Spleen (tissue), 11 donors: ENCODE data around the gene GLRX. TPM values are rescaled to one million over a fixed set of nuclear protein-coding genes. Genes with fewer than 3 reads are reported as not detected.

Experiments used
- DNase-seq: peaks from one replicate; pipeline ENCODE4 v3.0.0-alpha.2; 2020
- H3K27ac ChIP-seq, 8 donors: fragments of 200-600 bp; sonication (generic) in 7 of 8; 1 replicate in 4 of 8; 2 replicates in 4 of 8; pipeline versions ENCODE4 v1.5.0 to v1.8.0; 2016 to 2021; ENCODE audit warnings: inconsistent platforms in 4 of 8, mild to moderate bottlenecking in 4 of 8, moderate library complexity in 1 of 8
- H3K27me3 ChIP-seq, 7 donors: fragments of 200-600 bp; sonication (generic) in 6 of 7; replicated peaks in 1 of 7; 1 replicate in 4 of 7; 2 replicates in 3 of 7; pipeline versions ENCODE4 v1.5.0 to v1.8.0; 2016 to 2021; ENCODE audit warnings: inconsistent platforms in 3 of 7, mild to moderate bottlenecking in 1 of 7
- H3K36me3 ChIP-seq, 6 donors: fragments of 200-600 bp; sonication (generic) in 5 of 6; 1 replicate in 4 of 6; 2 replicates in 2 of 6; pipeline versions ENCODE4 v1.5.0 to v1.8.0; 2016 to 2021; ENCODE audit warnings: inconsistent platforms in 2 of 6
- H3K4me1 ChIP-seq, 6 donors: fragments of 200-600 bp; sonication (generic) in 5 of 6; 1 replicate in 3 of 6; 2 replicates in 3 of 6; pipeline versions ENCODE4 v1.5.0 to v1.8.0; 2016 to 2021; ENCODE audit warnings: inconsistent platforms in 3 of 6
- H3K4me3 ChIP-seq, 8 donors: fragments of 200-600 bp; sonication (generic) in 7 of 8; 1 replicate in 4 of 8; 2 replicates in 4 of 8; pipeline versions ENCODE4 v1.5.0 to v1.8.0; 2016 to 2021; ENCODE audit warnings: inconsistent platforms in 4 of 8, mild to moderate bottlenecking in 4 of 8, moderate library complexity in 2 of 8
- H3K9me3 ChIP-seq, 8 donors: fragments of 200-600 bp; sonication (generic) in 7 of 8; 1 replicate in 4 of 8; 2 replicates in 4 of 8; pipeline versions ENCODE4 v1.5.0 to v1.8.0; 2016 to 2021; ENCODE audit warnings: inconsistent platforms in 4 of 8
- POLR2A ChIP-seq, 3 donors: fragments of 450-650 bp; IDR thresholded peaks; one replicate each; pipeline ENCODE4 v1.5.1; 2017; ENCODE audit warnings: antibody characterized with exemption in 3 of 3, mild to moderate bottlenecking in 1 of 3
- POLR2AphosphoS5 ChIP-seq, 3 donors: sonication (generic); formaldehyde crosslinking; IDR thresholded peaks; one replicate each; pipeline ENCODE4 v1.5.1; 2017; ENCODE audit warnings: antibody characterized with exemption in 3 of 3
- WGBS, 5 donors: extraction: QIAGEN DNeasy Blood & Tissue Kit in 3 of 5; methylation state at CpG; one replicate each; pipeline versions ENCODE4 v1.1.5 to v1.1.7; 2013 to 2018; 5-methylcytosine and 5-hydroxymethylcytosine counted together
- intact Hi-C: fragments of 100-400 bp; cut with DNase I; formaldehyde crosslinking; loops from one replicate; pipeline ENCODE4 v1.15.0; 2023; ENCODE audit warnings: low total_unique reads
- polyA plus RNA-seq, 3 donors: library from polyadenylated mRNA; stranded (reverse); fragments of 200-250 nt; gene quantifications; one replicate each; pipeline ENCODE4 v1.2.1, GENCODE V29; 2013
- total RNA-seq, 7 donors: library from RNA; depleted of rRNA in 3 of 7; stranded (reverse); fragments of >200 nt in 3 of 7; fragmentation: NEBNext Ultra II Directional in 4 of 7; extraction: Animal tissue kit (Norgen Biotek cat#: 25700) in 4 of 7; gene quantifications; one replicate each; pipeline versions ENCODE4 v1.1.0 to v1.2.1, GENCODE V29; 2016 to 2021
- TF ChIP-seq, protein P1 (sequence below), 11 experiments: fragments of 200-600 bp in 7 of 11; fragments of 450-650 bp in 4 of 11; sonication (generic) in 4 of 11; IDR thresholded peaks in 8 of 11; conservative IDR thresholded peaks in 3 of 11; 1 replicate in 7 of 11; 2 replicates in 4 of 11; pipeline versions ENCODE4 v1.4.0 to v1.8.0; 2016 to 2021; ENCODE audit warnings: antibody characterized with exemption in 11 of 11, inconsistent platforms in 4 of 11, mild to moderate bottlenecking in 1 of 11
- donor health status: healthy with polysubstance abuse.
- donor health status: DM: no; HTN: no; CAD: no; lungs with moderate emphysema.
- donor health status: DM: no; HTN: no; CAD: no.
- donor health status: Bipolar disorder and iron deficiency.
- donor health status: healthy.
- donor health status: DM: no; HTN: no; CAD: no.
- donor health status: DM: yes; HTN: yes; CAD: no.

Gene GLRX
- total and polyA plus RNA-seq, 10 donors = 59.3 to 149 (median 88.2) TPM

DNA sequence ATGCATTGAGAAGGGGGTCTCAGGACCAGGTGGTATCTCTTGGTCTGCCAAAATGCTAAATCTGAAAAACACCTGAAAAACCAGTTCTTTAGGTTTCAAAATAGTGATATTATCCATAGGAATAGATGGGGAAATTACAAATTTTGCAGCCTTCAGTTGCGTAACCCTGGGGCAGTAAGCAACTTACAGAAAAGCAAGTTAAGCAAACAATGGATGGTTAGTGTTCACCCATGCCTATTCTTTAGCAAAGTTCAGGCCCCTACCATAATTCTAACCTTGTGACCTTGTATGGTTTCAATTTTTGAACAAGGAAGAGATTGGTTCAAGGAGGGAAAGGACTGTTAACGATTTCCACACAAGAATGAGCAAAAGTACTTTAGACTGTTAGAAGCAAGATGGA, 24.5 kb downstream of the GLRX start:
- 80 to 93% (median 91%) methylated on average over 2 of the region's 2 CpGs for WGBS, 5 donors
- Histone ChIP-seq H3K27ac (no peak overlapping the region), H3K4me1 (peaks cover 0 to 6% (median 0%) of the 10 kb centered on the region in 6 donors), H3K4me3 (no peak overlapping the region), H3K27me3 (no peaks in the 10 kb centered on the region), H3K36me3 (peaks cover 0 to 30% (median 0%) of the 10 kb centered on the region in 6 donors), H3K9me3 (no peaks in the 10 kb centered on the region)
- no peak for DNase-seq
- TF ChIP-seq, protein P1, sequence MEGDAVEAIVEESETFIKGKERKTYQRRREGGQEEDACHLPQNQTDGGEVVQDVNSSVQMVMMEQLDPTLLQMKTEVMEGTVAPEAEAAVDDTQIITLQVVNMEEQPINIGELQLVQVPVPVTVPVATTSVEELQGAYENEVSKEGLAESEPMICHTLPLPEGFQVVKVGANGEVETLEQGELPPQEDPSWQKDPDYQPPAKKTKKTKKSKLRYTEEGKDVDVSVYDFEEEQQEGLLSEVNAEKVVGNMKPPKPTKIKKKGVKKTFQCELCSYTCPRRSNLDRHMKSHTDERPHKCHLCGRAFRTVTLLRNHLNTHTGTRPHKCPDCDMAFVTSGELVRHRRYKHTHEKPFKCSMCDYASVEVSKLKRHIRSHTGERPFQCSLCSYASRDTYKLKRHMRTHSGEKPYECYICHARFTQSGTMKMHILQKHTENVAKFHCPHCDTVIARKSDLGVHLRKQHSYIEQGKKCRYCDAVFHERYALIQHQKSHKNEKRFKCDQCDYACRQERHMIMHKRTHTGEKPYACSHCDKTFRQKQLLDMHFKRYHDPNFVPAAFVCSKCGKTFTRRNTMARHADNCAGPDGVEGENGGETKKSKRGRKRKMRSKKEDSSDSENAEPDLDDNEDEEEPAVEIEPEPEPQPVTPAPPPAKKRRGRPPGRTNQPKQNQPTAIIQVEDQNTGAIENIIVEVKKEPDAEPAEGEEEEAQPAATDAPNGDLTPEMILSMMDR (IDR thresholded peaks at IDR 0.05 in 8 of 11, conservative IDR thresholded peaks at IDR 0.05 in 3 of 11) = no peak
- TF ChIP-seq POLR2AphosphoS5 (IDR thresholded peaks at IDR 0.05) (no peak), POLR2A (IDR thresholded peaks at IDR 0.05) (no peak)
- intact Hi-C loops = no loop called here

DNA sequence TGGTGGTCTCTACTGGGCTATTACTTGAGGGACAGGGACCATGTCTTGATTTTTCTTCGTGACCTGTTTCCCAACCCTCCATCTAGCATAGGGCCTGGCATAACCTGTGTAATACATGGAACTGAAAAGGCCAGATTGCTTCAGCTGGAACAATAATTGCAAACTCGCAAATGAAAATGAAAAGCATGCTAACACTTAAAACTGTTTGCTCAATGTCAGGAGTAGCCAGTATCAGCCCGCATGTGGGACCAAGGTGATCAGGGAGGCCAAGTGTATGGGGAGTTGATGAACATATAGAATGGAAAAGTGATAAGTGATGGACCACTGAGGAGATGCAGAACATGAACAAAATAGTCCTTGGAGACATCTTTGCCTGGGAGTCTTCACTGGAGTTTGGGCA, 25.2 kb downstream of the GLRX start:
- no peak for DNase-seq
- Histone ChIP-seq H3K4me3 (no peak overlapping the region), H3K27me3 (no peaks in the 10 kb centered on the region), H3K9me3 (no peaks in the 10 kb centered on the region), H3K27ac (no peak overlapping the region), H3K4me1 (peaks cover 0 to 6% (median 0%) of the 10 kb centered on the region in 6 donors), H3K36me3 (peaks cover 0 to 33% (median 0%) of the 10 kb centered on the region in 6 donors)
- WGBS, 5 donors = 90 to 98% (median 94%) methylated on average over 3 of the region's 3 CpGs
- intact Hi-C loops = no loop called here
- TF ChIP-seq POLR2A (IDR thresholded peaks at IDR 0.05) (no peak), POLR2AphosphoS5 (IDR thresholded peaks at IDR 0.05) (no peak)
- TF ChIP-seq, protein P1 (IDR thresholded peaks at IDR 0.05 in 8 of 11, conservative IDR thresholded peaks at IDR 0.05 in 3 of 11) = no peak

DNA sequence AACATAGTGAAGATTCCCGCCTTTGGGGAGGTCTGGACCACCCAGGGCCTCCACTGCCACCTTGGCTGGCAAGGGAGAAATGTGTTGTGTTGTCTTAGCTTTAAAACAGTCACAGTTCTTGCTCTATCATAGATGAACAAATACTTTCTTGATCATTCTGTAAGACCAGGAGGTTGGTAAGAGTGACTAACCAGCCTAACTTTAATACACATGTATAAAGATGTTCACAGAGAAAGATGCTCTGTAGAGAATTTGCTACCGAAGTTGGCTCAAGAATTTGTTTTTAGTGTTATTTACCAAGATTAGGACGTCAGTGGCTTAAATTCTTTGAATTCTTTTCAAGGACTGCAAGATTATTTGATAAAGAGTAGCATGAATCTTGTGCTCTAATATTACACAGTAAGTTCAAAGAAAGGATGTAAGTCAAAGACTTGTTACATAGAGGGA, 28.4 kb downstream of the GLRX start:
- Histone ChIP-seq H3K27ac (no peak overlapping the region), H3K4me3 (no peak overlapping the region), H3K27me3 (no peaks in the 10 kb centered on the region), H3K4me1 (peaks cover 0 to 6% (median 0%) of the 10 kb centered on the region in 6 donors), H3K36me3 (peaks cover 0 to 64% (median 3%) of the 10 kb centered on the region in 6 donors), H3K9me3 (no peaks in the 10 kb centered on the region)
- WGBS, 5 donors = 79 to 88% (median 83%) methylated on average over 3 of the region's 3 CpGs
- no peak for DNase-seq
- TF ChIP-seq, protein P1 (IDR thresholded peaks at IDR 0.05 in 8 of 11, conservative IDR thresholded peaks at IDR 0.05 in 3 of 11) = no peak
- TF ChIP-seq POLR2A (IDR thresholded peaks at IDR 0.05) = no peak
- no peak for TF ChIP-seq POLR2AphosphoS5 (IDR thresholded peaks at IDR 0.05)
- intact Hi-C loops = no loop called here

DNA sequence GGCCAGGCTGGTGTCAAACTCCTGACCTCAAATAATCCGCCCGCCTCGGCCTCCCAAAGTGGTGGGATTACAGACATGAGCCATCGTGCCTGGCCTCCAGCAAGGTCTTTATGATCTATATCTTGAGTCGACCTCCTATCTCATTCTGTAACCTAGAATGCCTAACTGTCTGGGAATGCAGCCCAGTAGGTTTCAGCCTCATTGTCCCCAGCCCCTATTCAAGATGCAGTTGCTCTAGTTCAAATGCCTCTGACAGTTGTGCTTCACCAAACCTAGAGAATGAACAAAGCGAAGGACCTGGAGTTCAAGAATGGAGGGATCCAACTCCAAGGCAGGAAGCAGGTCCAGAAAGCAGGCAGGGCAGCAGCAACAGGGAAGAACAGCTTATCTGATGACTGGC, 30.8 kb downstream of the GLRX start:
- Histone ChIP-seq H3K27me3 (no peaks in the 10 kb centered on the region), H3K9me3 (no peaks in the 10 kb centered on the region), H3K27ac (no peak overlapping the region), H3K4me3 (no peak overlapping the region), H3K36me3 (peaks cover 0 to 72% (median 4%) of the 10 kb centered on the region in 6 donors), H3K4me1 (peaks cover 0 to 5% (median 0%) of the 10 kb centered on the region in 6 donors)
- WGBS, 5 donors = 93 to 97% (median 94%) methylated on average over 6 of the region's 6 CpGs
- TF ChIP-seq POLR2A (IDR thresholded peaks at IDR 0.05) = no peak
- no peak for DNase-seq
- intact Hi-C loops = no loop called here

DNA sequence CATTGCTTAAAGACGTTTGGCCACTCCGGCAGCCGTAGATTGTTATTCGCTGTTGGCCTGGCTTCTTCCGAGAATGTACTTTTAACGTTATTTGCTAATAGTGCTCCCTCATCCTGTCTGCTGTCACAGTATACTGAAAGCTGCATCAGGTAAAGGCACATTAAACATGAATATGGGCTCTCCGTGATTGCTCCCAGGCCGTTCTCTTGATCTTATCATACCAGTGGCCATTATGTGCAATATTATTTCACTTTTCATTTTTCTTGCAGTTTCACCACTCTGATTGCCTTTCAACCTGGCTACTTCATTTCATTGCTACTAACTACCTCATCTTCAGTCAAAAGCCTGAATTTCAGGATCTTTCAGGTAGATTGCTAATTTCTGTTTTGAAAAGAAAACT, 34.0 kb downstream of the GLRX start:
- intact Hi-C loops = no loop called here
- peaks cover 0 to 5% (median 0%) of the 10 kb centered on the region in 6 donors for H3K4me1 ChIP-seq
- H3K27ac ChIP-seq = no peak overlapping the region
- WGBS, 5 donors = 94 to 98% (median 96%) methylated on average over 8 of the region's 8 CpGs
- no peak for DNase-seq
- H3K9me3 ChIP-seq = no peaks in the 10 kb centered on the region
- no peak for TF ChIP-seq POLR2AphosphoS5 (IDR thresholded peaks at IDR 0.05)
- TF ChIP-seq, protein P1 (IDR thresholded peaks at IDR 0.05 in 8 of 11, conservative IDR thresholded peaks at IDR 0.05 in 3 of 11) = no peak
- TF ChIP-seq POLR2A (IDR thresholded peaks at IDR 0.05) = no peak
- no peak overlapping the region for H3K4me3 ChIP-seq
- H3K36me3 ChIP-seq = peaks cover 0 to 76% (median 5%) of the 10 kb centered on the region in 6 donors
- no peaks in the 10 kb centered on the region for H3K27me3 ChIP-seq
